H7 (cell line): ENCODE measurements around the gene SUMO3. TPM values are rescaled to one million over a fixed set of nuclear protein-coding genes. Genes with fewer than 3 reads are reported as not detected.
A peak's percentile ranks its signal among the peaks of the same experiment; 100 is the strongest.

Source experiments
- DNase-seq: peaks from one replicate; pipeline ENCODE4 v3.0.0; 2012
- H3K27me3 ChIP-seq: 2 replicates; pipeline ENCODE4 v1.6.0; 2011; ENCODE audit warnings: mild to moderate bottlenecking, low read length; ENCODE audit not compliant: control insufficient read depth, insufficient read depth
- H3K36me3 ChIP-seq: replicated peaks from 2 replicates; pipeline ENCODE4 v1.5.1; 2011; ENCODE audit warnings: low read length; ENCODE audit not compliant: control insufficient read depth, insufficient read depth
- H3K4me3 ChIP-seq: 2 replicates; pipeline ENCODE4 v1.5.1; 2011; ENCODE audit warnings: low read depth, mild to moderate bottlenecking, control low read depth, low read length, moderate library complexity; ENCODE audit not compliant: insufficient read depth
- total RNA-seq: library from RNA; depleted of rRNA; stranded (reverse); fragments of >200 nt; shearing (Covaris generic); gene quantifications from 2 replicates; pipeline ENCODE4 v1.2.3, GENCODE V29; 2014

Gene SUMO3
- total RNA-seq, 1 experiment from 2014 or later = 91.1 TPM

DNA sequence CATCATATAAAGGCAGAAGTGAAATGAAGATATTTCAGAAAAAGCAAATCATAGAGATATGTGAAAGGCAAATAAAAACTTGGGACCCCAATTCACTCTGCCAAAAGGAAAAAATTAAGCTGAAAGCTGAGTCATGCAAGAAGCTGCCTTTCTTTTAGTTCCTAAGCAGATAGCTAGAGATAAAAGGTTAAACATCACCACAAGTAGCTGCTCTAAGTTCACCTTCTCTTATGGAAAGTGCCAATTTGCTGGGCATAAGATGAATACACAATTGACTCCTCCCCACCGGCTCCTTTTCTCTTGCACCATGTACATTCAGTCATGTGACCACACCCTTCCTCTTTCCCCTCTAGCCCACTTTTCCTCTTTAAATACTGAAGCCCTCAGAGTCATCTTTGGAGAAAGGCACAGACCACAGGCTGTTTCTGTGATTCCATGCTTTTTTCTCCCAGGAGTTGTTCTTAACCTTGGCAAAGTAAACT is 5.4 kb upstream of the SUMO3 start:
- Histone ChIP-seq H3K4me3 (no peak overlapping the region), H3K27me3 (peaks cover 8% of the 10 kb centered on the region; the same call in 1 of the 2 replicates), H3K36me3 (no peaks in the 10 kb centered on the region)
- DNase-seq = no peak

DNA sequence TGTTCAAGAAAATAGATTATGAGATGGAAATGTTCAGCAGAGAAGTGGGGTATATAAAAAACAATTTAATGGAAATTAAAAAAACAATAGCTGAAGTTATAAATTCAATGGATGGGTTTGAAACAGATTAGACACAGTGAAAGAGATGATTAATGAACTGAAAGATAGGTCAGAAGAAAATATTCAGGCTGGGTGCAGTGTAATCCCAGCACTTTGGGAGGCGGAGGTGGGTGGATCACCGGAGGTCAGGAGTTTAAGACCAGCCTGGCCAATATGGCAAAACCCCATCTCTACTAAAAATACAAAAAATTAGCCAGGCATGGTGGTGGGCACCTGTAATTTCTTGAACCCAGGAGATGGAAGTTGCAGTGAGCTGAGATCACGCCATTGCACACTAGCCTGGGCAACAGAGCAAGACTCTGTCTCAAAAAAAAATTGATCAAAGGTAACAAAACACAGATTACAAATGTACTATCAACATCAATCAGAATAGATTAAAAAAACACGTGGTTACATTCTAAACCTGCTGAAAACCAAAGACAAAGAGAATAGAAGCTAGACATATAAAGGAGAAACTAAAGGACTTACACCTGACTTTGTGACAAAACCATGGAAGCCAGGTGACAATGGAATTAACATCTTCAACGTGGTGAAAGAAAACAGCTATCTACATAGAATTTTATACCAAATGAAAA is 4.8 kb upstream of the SUMO3 start:
- Histone ChIP-seq H3K4me3 (no peak overlapping the region), H3K36me3 (no peaks in the 10 kb centered on the region), H3K27me3 (peaks cover 8% of the 10 kb centered on the region; the same call in 1 of the 2 replicates)
- DNase-seq = no peak

DNA sequence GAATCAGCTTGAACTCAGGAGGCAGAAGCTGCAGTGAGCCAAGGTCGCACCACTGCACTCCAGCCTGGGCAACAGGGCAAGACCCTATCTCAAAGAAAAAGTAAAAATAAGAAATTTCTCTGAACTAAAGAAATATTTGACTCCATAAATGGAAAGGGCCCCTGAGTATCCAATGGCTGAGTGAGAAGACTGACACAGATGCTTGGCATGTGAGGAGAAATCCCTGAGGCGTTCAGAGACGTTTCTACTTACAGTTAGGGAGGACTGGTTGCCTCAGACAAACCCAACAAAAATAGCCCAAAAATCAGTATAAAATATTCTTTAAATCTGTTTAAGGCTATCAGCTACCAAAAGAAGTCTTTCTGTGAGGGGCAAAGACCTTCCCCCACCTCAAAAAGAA is 3.0 kb upstream of the SUMO3 start:
- no peaks in the 10 kb centered on the region for H3K36me3 ChIP-seq
- peaks cover 8% of the 10 kb centered on the region; the same call in 1 of the 2 replicates for H3K27me3 ChIP-seq
- no peak for DNase-seq
- no peak overlapping the region for H3K4me3 ChIP-seq

DNA sequence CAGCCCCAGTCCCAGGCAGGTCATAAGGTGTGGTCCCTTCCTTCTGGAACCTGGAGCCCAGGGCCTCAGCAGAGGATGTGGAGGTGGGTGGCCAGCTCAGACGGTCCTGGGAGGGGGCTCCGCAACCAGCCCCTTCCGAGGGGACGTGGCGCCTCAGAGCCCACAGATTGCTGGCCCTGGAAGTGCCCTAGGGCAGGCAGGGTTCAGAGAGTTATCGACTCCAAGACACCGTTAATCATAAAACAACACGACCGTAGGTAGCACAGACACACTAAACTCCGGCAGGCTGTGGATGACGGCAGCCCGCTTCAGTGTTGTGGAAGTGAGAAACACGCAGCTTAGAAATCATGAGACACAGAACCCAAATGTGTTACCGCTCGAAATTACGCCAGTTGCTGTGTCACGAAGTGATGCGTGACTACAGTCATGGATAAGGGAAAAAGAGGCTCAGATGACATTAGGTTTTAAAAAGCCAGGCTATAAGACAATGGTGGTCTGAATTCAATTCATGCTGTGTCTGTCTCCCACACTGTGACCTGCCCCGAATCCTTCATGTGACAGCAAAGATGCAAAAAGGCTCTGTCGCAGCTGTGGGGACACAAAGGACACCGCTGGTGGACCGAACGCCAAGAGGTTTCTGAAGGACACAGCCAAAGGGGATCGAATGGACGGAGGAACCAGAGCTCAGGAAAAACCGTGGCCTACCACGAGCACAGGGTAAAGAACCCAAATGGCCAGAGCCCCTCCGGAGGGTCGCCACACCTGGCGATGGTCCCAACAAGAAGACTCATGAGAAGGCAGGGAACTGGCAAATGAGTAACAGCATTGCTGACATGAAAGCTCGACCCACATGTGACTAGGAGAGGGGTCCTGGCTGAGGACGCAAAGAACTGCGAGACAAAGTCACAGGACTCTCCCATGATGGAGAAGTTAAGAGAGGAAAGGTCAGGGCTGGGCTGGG is 1.7 kb upstream of the SUMO3 start:
- peaks cover 8% of the 10 kb centered on the region; the same call in 1 of the 2 replicates for H3K27me3 ChIP-seq
- no peaks in the 10 kb centered on the region for H3K36me3 ChIP-seq
- no peak overlapping the region for H3K4me3 ChIP-seq
- DNase-seq = no peak

DNA sequence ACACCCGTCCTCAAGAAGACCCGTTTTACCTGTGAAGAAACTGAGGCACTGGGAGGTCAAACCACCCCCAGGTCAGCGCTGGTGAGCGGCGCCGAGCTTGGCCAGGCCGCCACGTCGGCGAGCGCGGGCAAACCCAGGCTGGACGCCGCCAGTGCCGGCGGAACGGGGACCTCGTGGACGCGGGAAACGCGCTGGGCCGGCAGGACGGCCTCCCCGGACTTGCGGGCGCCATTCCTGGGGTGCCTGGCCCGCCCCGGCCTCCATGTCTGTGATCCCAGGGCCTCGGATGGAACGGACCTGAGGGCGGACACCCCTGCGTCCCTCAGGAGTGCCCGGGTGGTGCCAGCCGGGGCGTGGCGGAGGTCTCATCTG is 764 bp upstream of the SUMO3 start:
- Histone ChIP-seq H3K27me3 (peaks cover 8% of the 10 kb centered on the region; the same call in 1 of the 2 replicates), H3K36me3 (no peaks in the 10 kb centered on the region), H3K4me3 (peak overlapping the region; percentile 66)
- DNase-seq = no peak

DNA sequence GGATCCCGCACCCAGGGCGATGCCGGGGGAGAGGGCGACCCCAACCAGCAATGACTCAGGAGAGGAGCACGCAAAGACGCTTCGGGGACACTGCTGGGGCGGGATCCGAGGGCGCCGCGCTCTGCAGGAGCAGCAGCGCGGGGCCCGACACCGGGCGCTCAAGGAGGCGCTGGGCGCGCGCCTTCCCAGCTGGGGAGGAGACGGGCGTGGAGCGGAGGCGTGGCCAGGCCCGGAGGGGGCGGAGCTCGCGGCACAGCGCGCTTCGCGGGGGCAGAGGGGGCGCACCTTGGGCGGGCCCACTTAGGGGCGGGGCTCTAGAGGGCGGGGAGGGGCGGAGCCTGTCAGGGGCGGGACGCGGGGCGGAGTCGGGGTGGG is 369 bp downstream of the SUMO3 start:
- Histone ChIP-seq H3K36me3 (no peaks in the 10 kb centered on the region; the same call in 1 of the 2 replicates), H3K27me3 (peaks cover 8% of the 10 kb centered on the region; the same call in 1 of the 2 replicates), H3K4me3 (peak overlapping the region; percentile 79)
- peak; percentile 100 for DNase-seq

DNA sequence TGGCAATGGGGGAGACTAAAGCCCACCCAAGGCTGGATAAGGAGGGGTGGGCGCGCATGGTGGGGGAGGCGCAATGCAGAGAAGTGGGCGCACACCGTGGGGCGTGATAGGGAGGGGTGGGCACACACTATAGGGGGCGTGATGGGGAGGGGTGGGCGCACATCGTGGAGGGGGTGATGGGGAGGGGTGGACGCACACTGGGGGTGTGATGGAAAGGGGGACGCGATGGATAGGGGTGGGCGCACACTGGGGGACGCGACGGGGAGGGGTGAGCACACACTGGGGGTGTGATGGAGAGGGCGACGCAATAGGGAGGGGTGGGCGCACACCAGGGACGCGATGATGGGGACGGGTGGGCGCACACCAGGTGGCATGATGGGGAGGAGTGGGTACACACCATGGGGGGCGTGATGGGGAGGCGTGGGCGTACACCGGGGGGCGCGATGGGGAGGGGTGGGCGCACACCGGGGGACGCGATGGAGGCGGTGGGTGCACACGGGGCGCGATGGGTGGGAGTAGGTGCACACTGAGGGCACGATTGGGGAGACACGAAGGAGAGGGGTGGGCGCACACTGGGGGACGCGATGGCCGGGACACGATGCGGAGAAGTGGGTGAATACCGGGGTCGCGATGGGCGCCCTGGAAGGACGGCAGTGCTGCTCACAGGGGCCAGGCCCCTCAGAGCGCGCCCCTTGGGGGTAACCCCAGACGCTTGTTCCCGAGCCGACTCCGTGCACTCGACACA is 929 bp downstream of the SUMO3 start:
- no peak for DNase-seq
- peaks cover 8% of the 10 kb centered on the region; the same call in 1 of the 2 replicates for H3K27me3 ChIP-seq
- H3K4me3 ChIP-seq = peak overlapping the region; percentile 79
- no peaks in the 10 kb centered on the region; the same call in 1 of the 2 replicates for H3K36me3 ChIP-seq

DNA sequence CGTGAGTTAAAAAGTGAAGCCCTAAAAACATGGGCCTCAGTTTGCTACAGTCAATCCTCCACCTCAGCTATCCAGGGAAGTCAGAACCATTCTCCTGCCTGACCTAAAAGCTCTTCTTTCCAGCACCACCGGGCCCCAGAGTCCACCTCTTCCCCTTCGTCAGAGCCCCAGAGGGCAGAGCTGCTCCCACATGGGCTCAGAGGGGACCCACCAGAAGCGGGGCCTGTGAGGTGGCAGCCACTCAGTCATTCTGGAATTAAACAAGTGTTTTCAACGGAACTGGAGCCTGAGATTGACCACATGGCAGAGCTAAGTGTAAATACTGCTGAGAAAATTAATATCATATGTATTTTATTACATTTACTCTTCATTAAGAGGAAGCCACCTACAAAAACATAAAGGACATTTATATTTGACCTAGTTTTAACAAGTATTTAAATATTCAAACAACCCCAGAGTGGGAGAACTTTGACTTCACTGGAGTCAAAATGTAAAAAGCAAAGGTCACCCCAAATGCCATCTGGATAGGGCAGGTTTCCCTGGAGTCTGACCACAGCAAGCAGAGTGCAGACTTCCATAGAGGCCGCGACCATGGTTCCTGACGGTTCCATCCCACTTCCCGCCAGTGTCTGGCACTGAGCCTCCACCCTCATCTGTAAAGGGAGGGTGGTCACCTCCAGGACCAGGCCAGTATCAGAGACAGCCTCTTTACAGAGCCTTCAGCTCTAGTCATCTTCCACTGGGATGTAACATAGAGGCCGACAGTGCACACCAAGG is 1.8 kb downstream of the SUMO3 start:
- H3K36me3 ChIP-seq = no peaks in the 10 kb centered on the region; the same call in 1 of the 2 replicates
- peak; percentile 50 for DNase-seq
- H3K27me3 ChIP-seq = peaks cover 8% of the 10 kb centered on the region; the same call in 1 of the 2 replicates
- no peak overlapping the region for H3K4me3 ChIP-seq

DNA sequence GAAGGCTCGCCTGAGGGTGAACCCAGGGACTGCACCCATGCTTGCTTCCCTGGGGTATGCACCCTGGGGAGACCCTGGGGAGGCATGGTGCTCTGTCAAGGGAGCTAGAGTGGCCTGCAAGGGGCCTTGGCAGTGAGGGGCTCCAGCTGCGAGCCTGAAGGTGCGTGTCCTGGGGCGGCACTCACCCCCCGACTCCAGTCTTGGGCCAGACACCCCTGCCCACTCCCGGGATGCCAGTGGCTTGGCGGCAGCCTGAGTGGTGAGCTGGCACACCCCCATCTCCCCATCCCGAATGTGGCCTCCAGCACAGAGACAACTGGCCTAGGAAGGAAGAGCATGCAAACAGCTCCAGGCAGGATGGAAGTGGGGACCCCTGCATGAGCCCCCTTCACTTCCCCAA is 2.6 kb downstream of the SUMO3 start:
- H3K4me3 ChIP-seq = no peak overlapping the region
- no peaks in the 10 kb centered on the region; the same call in 1 of the 2 replicates for H3K36me3 ChIP-seq
- no peak for DNase-seq
- peaks cover 8% of the 10 kb centered on the region; the same call in 1 of the 2 replicates for H3K27me3 ChIP-seq

DNA sequence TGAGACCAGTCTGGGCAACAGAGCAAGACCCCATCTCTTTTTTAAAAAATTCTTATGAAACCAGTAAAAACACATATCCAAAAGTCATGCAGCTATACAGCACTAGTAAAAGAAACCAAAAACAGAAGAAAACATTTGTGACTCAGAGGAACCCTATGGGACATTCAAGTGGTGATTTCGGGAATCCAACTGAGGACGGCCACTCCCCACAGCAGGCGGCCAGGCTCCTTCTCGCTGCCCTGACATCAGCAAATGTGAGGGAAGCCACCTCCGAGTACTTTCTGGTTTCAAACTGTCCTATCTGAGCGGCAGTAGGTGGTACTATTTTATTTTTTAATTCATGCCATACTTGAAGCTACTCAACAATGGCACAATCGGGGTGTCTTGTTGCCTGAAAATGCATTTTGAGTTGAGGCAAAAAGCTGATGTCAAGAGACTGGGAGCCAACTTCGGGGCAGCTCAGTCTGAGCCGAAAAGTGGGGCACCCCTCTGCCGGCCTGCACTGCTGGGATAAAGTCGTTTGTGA is 3.3 kb downstream of the SUMO3 start:
- H3K27me3 ChIP-seq = peaks cover 8% of the 10 kb centered on the region; the same call in 1 of the 2 replicates
- no peak overlapping the region for H3K4me3 ChIP-seq
- H3K36me3 ChIP-seq = no peaks in the 10 kb centered on the region; the same call in none of the 2 replicates
- DNase-seq = no peak

DNA sequence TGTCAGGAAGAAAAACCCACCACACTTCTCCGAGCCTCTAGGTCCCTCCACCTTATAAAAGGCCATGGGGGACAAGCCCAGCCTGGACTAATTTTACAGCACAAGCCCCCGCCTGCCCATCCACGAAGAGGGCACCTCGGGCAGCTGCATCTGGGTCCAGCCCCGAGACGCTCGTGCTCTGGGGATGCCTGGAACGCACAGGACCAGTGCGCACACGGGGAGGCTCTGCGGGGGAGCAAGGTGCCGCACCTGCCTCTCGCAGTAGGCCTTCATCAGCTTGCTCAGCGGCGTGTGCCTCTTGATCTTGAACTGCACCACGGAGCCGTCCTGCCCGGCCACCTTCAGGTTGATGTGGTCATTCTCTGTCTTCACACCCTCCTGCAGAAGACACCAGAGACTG is 4.1 kb downstream of the SUMO3 start:
- no peaks in the 10 kb centered on the region; the same call in none of the 2 replicates for H3K36me3 ChIP-seq
- peaks cover 5% of the 10 kb centered on the region; the same call in 1 of the 2 replicates for H3K27me3 ChIP-seq
- DNase-seq = no peak
- no peak overlapping the region for H3K4me3 ChIP-seq

DNA sequence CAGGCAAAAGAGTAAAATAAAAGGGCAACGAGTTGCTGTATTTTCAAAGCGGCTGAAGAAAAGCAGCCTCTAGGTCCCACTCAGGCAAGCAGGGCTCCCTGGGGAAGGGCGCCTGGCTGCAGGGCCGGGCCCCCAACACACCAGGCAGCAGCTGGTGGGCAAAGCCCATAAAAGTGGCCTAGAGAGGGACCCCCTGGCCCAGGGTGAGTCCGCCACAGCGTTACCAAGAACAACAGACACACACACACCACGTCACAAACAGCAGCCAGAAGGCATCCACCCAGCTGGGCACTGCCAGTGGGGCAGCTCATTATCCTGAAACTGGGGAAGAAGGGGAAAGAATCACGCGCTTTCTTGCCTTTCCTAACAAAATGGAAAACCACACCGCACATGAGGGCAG is 4.7 kb downstream of the SUMO3 start:
- H3K4me3 ChIP-seq = no peak overlapping the region
- peaks cover 3% of the 10 kb centered on the region for H3K36me3 ChIP-seq
- H3K27me3 ChIP-seq = no peaks in the 10 kb centered on the region
- no peak for DNase-seq

DNA sequence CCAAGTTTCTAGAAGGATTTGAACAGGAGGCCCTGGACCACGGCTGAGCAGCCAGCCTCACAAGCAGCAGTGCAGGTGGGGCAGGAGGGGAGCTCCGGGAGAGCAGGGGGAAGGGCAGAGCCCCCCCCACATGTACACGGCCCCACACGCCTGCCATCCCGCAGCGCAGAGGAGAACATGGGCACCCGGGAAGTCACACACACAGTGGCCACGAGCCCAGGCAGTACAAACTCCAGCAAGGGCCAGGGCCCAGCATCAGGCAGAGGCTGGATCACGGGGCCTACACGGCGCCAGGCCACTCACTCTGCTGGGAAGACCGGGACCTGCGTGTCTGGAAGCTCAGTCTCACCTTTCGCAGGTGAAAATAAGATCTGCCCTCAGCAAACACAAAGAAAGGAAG is 5.2 kb downstream of the SUMO3 start:
- no peak overlapping the region for H3K4me3 ChIP-seq
- DNase-seq = no peak

More for the DNA sequence above, 5.2 kb downstream of the SUMO3 start:
- peaks cover 3% of the 10 kb centered on the region for H3K36me3 ChIP-seq
- no peaks in the 10 kb centered on the region for H3K27me3 ChIP-seq
